GM18909 (cell line): ENCODE data around the gene ZNF674.
"Not testable (repeated sequence)": the region's sequence is repeated elsewhere in the genome, so short reads cannot be mapped to it uniquely, and the experiment has no call there.

ENCODE experiments used
- ATAC-seq: cut with Tn5 transposase; IDR thresholded peaks from one replicate; pipeline ENCODE4 v1.9.1; 2021; ENCODE audit warnings: mild to moderate bottlenecking; ENCODE audit not compliant: unreplicated experiment, poor library complexity

ZNF674 gene

GRCh38 chrX:46485897-46486296, 59.3 kb downstream of the ZNF674 start:
- ATAC-seq: no peak

DNA sequence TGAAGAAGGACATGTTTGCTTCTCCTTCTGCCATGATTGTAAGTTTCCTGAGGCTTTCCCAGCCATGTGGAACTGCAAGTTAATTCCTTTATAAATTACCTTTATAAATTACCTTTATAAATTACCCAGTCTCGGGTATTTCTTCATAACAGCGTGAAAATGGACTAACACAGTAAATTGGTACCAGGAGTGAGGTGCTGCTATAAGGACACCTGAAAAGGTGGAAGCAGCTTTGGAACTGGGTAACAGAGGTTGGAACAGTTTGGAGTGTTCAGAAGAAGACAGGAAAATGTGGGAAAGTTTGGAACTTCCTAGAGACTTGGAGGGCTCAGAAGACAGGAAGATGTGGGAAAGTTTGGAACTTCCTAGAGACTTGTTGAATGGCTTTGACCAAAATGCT, 66.6 kb downstream of the ZNF674 start:
- not testable (repeated sequence) for ATAC-seq

DNA sequence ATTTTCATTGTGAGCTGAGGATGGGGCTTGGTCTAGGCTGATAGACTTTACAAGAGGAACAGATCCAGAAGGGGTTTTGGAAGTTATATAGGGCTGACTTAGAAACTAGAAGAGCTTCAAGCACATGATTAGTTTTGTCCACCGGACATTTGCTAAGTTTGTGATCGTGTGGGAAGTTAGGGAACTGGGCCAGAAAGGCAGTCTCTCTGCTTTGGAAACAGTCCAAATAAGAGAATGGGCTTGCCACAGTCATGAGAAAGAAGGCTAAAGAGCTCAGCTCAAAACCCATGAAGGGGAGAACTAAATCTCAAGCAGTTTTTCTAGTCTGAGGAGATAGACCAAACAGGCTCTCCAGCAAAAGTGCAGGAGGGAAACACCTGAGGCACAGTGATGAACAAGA, 67.8 kb downstream of the ZNF674 start:
- no peak for ATAC-seq

DNA sequence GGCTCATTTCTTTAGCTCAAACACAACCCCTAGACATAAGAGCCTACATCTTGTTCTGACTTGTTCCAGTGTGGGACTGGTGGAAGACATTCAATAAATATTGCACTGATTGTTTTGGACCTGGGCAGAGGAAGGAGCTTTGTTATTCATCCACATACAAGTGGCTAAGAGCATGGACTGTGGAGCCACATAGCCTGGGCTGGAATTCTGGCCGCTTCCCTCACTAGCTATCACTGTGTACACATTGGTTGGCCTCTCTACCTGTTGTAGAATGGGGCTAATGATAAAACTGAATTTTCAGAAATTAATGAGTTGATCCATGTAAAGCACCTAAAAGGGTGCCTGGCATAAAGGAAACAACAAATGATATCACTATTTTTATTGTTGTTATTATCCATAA, 80.0 kb downstream of the ZNF674 start:
- ATAC-seq: no peak

DNA sequence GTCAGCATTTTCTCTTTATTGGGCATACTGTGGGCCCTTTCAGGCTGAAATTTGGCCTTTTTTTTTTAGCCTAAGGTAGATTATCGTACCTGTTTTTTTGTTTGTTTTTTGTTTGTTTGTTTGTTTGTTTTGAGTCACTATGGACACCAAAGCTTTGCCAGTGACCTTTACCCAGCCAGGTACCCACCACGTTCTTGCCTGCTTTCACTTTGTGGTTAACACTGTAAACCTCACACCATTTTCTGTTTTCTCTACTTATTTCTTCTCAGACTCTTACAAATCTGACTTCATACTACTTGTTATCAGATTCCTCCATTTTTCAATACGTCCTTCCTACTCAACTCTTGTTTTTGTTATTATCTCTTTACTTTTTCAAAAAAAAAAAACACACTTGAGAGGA, 81.5 kb downstream of the ZNF674 start:
- no peak for ATAC-seq

- ATAC-seq: peak; percentile 92
These were observed 83.5 kb downstream of the ZNF674 start for GRCh38 chrX:46461660-46462191.

DNA sequence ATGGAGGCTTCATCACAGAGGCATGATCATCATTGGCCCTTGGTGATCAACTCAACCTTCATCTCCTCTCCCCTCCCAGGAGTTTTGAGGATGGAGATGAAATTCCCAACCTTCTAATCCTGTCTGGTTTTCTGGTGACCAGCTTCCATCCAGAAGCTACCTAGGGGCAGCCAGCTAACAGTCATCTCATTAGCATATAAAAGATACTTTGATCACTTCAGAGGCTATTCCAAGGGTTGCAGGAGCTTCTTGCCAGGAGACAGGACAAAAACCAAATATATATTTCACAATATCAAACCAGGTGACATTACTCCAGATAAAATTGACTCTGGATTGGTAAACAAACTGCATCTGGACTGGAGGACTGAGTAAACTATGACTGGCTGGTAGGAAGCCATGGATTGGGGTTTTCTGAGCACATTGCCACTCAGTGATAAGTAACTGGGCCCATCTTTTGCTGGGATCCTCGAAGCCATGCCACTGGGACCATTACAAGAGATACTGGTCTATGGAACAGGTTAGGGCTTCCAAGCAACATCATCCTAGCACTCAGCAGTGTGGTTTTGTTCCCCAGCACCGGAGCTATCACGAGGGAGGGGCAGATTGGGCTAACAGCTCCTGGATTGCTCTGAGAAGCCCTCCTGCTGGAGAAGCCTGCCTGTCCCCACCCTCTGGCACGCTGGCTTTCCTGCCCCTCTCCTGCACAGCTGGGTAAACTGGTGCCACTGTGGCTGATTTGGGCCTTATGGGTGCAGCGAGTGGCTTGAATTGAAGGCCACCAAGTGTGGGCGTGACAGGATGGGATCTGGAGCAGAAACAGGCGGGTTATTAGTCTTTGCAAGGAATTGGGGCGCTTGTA, 84.2 kb downstream of the ZNF674 start:
- ATAC-seq: peak; percentile 24

DNA sequence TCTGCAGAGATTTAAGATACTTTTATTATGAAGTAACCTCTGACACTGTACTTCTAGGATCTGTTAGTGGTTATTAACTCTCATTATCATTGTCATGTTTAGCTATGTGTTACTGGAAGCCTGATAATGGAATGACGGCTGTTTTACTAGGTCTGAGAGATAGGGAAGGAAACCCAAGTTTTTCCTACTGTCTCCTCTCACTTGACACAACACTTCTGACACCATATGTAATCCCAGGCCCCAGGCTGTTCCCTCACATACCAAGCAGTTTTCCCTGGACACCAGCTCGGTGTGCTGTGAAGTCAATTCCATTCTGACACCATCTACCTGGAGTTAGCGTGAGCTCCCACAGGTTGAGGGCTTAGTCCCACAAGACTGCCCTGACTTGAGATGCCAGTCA, 85.6 kb downstream of the ZNF674 start:
- no peak for ATAC-seq

- no peak for ATAC-seq
These were observed 88.9 kb downstream of the ZNF674 start for GRCh38 chrX:46456125-46456922.
